GM03348 (cell line): ENCODE results near the gene PYDC1.
"Not testable (repeated sequence)": the region's sequence is repeated elsewhere in the genome, so short reads cannot be mapped to it uniquely, and the experiment has no call there.

Experiments used
- DNase-seq: peaks from one replicate; pipeline ENCODE4 v3.0.0; 2012; ENCODE audit warnings: low spot score

Gene PYDC1

DNA sequence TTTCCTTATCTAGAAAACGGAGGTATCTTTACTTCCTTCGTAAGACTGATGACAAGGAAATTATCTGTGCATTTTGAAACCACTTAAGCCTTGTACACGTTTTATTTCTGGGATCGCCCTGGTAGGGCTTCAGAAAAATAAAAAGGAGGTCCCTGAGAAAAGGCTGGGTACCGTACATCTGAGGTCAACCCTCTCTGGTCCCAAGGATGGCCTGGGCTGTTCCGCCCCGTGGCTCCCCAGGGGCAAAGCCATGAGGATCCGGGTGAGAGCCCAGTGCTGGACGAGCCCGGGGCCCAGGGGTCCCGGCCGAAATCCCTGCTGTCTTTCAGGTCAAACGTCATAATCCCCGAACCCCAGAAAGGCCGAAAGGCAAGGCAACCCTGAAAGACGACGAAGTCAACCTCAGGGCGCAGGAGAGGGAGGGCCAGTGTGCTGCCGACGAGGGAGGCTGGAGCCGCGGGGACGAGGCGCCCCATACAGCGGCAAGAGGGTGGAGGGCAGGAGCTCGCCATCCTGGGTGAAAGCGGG is 37.7 kb downstream of the PYDC1 start:
- no peak for DNase-seq

DNA sequence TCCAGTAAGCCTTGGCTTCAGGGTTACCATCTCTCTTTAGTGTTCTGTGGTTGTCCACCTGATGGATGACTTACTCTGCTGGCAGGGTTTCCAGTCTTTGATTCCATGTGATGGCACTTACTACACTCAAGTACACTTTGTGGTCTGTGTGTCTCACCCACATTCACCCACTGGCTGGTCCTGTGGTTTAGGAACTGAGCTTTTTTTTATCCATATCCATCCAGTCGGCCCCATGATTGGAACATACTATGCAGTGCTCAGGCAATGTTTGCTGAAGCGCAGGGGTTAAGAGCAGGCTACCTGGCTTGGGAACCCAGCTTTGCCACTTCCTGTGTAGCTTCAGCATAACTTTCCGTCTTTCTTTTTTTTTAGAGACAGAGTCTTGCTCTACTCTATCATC is 39.8 kb downstream of the PYDC1 start:
- no peak for DNase-seq

DNA sequence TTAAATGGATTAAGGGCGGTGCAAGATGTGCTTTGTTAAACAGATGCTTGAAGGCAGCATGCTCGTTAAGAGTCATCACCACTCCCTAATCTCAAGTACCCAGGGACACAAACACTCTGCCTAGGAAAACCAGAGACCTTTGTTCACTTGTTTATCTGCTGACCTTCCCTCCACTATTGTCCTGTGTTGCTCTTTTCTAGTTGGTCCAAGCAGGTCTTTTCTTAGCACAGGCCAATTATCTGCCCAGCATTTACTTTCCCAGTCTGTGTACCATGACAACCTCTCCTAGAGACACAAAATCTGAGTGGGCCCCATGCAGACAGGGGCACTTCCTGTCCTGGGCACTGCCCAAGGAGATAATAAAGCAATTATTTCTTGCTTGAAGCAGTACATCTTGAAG is 46.9 kb downstream of the PYDC1 start:
- not testable (repeated sequence) for DNase-seq

DNA sequence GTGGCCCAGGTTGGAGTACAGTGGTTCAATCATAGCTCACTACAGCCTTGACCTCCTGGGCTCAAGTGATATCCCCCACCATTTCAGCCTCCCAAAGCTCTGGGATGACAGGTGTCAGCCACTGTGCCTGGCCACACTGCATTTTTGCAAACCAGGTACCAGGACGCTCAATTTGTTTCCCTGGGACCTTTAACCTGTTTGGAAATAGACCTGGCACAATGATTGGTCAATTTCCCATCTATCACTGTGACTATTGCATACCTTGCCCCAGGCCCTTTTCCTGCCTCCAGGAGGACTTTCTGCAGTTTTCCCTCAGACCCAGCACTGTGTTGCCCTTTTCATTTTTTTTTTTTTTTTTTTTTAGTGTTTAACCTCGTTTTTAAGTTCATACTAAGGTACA is 48.1 kb downstream of the PYDC1 start:
- no peak for DNase-seq

DNA sequence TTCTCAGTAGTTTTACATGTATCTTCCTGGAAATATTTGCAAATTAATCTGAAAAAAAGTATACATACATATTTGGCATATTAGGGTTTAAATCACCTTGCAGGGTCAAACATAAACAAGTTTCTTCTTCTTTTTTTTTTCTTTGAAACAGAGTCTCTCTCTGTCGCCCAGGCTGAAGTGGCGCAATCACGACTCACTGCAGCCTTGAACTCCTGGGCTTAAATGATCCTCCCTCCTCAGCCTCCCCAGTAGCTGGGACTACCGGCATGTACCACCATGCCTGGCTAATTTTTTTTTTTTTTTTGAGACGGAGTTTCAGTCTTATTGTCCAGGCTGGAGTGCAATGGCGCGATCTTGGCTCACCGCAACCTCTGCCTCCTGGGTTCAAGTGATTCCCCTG is 49.6 kb downstream of the PYDC1 start:
- no peak for DNase-seq
